Activated T-helper 2 cell treated with anti-CD3 and anti-CD28 coated beads, Interferon-gamma antibody, Interleukin-2, Interleukin-4, amounts not matched to agents 10 μg/mL and 5 μg/mL and 100 μg/mL, durations not matched to agents 14 hours and 24 hours and 36 hours (primary cell): ENCODE data around the gene SLC51B. TPM values are rescaled to one million over a fixed set of nuclear protein-coding genes. Genes with fewer than 3 reads are reported as not detected.
"Not testable (repeated sequence)": the region's sequence is repeated elsewhere in the genome, so short reads cannot be mapped to it uniquely, and the experiment has no call there.

Experiments used
- DNase-seq: peaks from one replicate; pipeline ENCODE4 v3.0.0; 2021; ENCODE audit warnings: low spot score
- H3K27ac Mint-ChIP-seq: one replicate; pipeline ENCODE4 v1.8.0; 2021; ENCODE audit warnings: mixed read lengths
- H3K27me3 Mint-ChIP-seq: one replicate; pipeline ENCODE4 v1.8.0; 2021; ENCODE audit warnings: low read depth, mixed read lengths
- H3K36me3 Mint-ChIP-seq: one replicate; pipeline ENCODE4 v1.8.0; 2021; ENCODE audit warnings: low read depth, mixed read lengths
- H3K4me1 Mint-ChIP-seq: one replicate; pipeline ENCODE4 v1.8.0; 2021; ENCODE audit warnings: low read depth, mixed read lengths
- H3K4me3 Mint-ChIP-seq: one replicate; pipeline ENCODE4 v1.8.0; 2021; ENCODE audit warnings: low read depth, mild to moderate bottlenecking, moderate library complexity, mixed read lengths
- H3K9me3 Mint-ChIP-seq: one replicate; pipeline ENCODE4 v1.8.0; 2021; ENCODE audit warnings: mixed read lengths
- intact Hi-C: fragments of 100-400 bp; cut with micrococcal nuclease; formaldehyde crosslinking; loops from one replicate; pipeline ENCODE4 v1.15.1; 2023
- total RNA-seq: library from RNA; stranded (reverse); gene quantifications from 2 replicates; pipeline ENCODE4 v1.2.3, GENCODE V29; 2022

The SLC51B gene
- not detected in 2 replicates for total RNA-seq

DNA sequence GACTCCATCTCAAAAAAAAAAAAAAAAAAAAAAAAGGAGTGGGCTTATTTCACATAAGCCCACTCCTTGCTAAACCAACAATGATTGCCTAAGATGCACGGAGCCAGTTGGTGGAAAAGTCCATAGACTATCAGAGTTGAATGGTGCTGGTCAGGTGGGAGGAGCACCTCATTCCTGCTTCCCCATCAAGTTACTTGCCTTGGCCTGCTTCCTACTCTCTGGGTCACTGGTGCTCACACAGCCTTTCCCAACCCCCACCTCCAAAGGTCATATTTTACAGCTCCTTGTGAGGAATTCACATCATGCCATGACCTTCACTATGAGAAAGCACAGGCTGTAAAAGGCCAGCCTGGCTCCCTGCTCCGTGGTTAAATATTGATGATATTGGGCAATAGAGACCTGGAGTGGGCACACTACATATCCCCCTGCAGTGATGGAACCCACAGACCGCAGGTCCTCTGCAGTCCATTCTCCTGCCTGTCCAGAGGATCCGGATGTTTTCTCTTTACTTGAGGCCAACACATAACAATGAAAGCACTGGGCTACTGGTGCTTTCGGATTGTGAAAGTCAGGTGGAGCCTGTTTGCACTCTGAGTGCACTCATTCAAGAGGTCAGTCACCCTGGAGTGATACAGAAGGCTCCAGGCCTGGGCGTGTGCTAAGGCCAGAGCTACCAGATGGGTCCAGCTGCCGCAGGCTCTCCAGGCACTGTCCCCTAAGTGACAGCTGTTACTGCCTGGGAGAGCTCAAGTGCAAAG, at the start of gene SLC51B:
SLC51B (plus strand) TSS at position 664 of the 758 bp plus-strand sequence. CDS start 4,618 bp downstream, outside the sequence.
- Mint-ChIP-seq H3K36me3 (no peaks in the 10 kb centered on the region), H3K9me3 (no peaks in the 10 kb centered on the region), H3K27me3 (peaks cover 8% of the 10 kb centered on the region), H3K4me3 (no peak within 1 kb of the TSS), H3K27ac (no peak within 1 kb of the TSS), H3K4me1 (peaks cover 9% of the 10 kb centered on the region)
- intact Hi-C loops: no loop called here
- DNase-seq: no peak

GRCh38 chr15:64997066-64997465, 48.1 kb upstream of the SLC51B start:
- H3K4me1 Mint-ChIP-seq: peaks cover 5% of the 10 kb centered on the region
- no peak overlapping the region for H3K4me3 Mint-ChIP-seq
- DNase-seq: no peak
- intact Hi-C loops: no loop called here
- H3K27ac Mint-ChIP-seq: no peak overlapping the region
- H3K9me3 Mint-ChIP-seq: no peaks in the 10 kb centered on the region
- H3K27me3 Mint-ChIP-seq: no peaks in the 10 kb centered on the region
- H3K36me3 Mint-ChIP-seq: no peaks in the 10 kb centered on the region

GRCh38 chr15:64997745-64998375, 47.3 kb upstream of the SLC51B start:
- intact Hi-C loops: no loop called here
- Mint-ChIP-seq H3K27me3 (no peaks in the 10 kb centered on the region), H3K36me3 (peaks cover under 1% of the 10 kb centered on the region), H3K4me1 (peaks cover 4% of the 10 kb centered on the region), H3K4me3 (no peak overlapping the region), H3K9me3 (no peaks in the 10 kb centered on the region), H3K27ac (no peak overlapping the region)
- DNase-seq: no peak

DNA sequence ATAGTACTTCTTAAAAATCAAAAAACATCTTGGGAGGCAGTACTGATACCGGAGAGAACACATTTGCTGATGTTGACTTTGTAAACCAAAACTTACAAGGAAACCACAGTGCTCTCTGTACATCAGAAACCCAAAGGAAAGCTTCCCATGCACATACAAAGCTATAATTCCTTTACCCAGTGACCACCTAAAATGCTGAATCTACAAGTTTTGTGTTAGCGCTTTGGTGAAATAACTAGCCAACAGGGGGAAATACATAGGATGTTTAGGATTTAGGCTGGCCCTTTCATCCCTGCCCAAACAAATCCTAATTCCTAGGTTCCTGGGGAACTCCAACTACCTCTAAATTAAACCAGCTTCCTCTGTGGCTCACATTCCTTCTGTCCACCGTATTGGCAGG, 40.2 kb upstream of the SLC51B start:
- Mint-ChIP-seq H3K36me3 (peaks cover 14% of the 10 kb centered on the region), H3K4me3 (no peak overlapping the region), H3K4me1 (no peaks in the 10 kb centered on the region), H3K27ac (no peak overlapping the region), H3K27me3 (no peaks in the 10 kb centered on the region), H3K9me3 (no peaks in the 10 kb centered on the region)
- intact Hi-C loops: no loop called here
- no peak for DNase-seq

- H3K4me3 Mint-ChIP-seq: no peak overlapping the region
- H3K36me3 Mint-ChIP-seq: peaks cover 31% of the 10 kb centered on the region
- H3K9me3 Mint-ChIP-seq: no peaks in the 10 kb centered on the region
- no peaks in the 10 kb centered on the region for H3K4me1 Mint-ChIP-seq
- DNase-seq: no peak
- H3K27me3 Mint-ChIP-seq: no peaks in the 10 kb centered on the region
- intact Hi-C loops: no loop called here
- no peak overlapping the region for H3K27ac Mint-ChIP-seq
These were observed 38.3 kb upstream of the SLC51B start for GRCh38 chr15:65006876-65007275.

DNA sequence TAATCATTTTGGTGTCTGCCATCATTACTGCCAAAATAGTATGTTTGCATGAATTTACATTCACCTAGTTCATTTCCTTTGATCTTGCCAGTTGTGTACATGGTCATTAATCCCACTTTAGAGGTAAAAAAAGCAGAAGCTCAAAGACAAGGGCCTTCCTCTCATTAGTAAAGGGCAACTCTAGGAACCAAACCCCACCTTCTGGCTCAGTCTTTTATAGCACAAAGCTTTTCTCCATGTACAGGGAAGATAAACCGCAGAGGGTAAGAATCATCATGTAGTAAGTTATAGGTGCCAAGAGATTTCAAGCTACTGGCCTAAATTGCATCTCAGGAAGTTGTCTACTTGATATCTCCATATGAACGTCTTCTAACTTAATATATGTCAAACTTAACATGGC, 36.2 kb upstream of the SLC51B start:
- no peak overlapping the region for H3K27ac Mint-ChIP-seq
- intact Hi-C loops: no loop called here

DNA sequence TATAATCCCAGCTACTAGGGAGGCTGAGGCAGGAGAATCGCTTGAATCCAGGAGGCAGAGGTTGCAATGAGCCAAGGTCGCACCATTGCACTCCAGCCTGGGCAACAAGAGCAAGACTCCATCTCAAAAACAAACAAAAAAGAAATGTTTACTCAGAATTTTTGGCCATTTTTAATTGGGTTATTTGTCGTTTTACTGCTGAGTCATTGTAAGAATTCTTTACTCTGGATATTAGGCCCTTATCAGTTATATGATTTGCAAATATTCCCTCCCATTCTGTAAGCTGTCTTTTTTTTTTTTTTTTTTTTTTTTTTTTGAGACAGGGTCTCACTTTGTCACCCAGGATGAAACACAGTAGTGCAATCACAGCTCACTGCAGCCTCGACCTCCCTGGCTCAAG, 34.0 kb upstream of the SLC51B start:
- H3K4me1 Mint-ChIP-seq, H3K4me3 Mint-ChIP-seq, H3K27me3 Mint-ChIP-seq, H3K27ac Mint-ChIP-seq, intact Hi-C loops, H3K9me3 Mint-ChIP-seq, DNase-seq: not testable (repeated sequence)
- peaks cover 57% of the 10 kb centered on the region for H3K36me3 Mint-ChIP-seq

More for the DNA sequence above, 36.2 kb upstream of the SLC51B start:
- Mint-ChIP-seq H3K27me3 (no peaks in the 10 kb centered on the region), H3K4me3 (no peak overlapping the region), H3K9me3 (peaks cover 5% of the 10 kb centered on the region), H3K36me3 (peaks cover 43% of the 10 kb centered on the region), H3K4me1 (no peaks in the 10 kb centered on the region)
- DNase-seq: no peak

DNA sequence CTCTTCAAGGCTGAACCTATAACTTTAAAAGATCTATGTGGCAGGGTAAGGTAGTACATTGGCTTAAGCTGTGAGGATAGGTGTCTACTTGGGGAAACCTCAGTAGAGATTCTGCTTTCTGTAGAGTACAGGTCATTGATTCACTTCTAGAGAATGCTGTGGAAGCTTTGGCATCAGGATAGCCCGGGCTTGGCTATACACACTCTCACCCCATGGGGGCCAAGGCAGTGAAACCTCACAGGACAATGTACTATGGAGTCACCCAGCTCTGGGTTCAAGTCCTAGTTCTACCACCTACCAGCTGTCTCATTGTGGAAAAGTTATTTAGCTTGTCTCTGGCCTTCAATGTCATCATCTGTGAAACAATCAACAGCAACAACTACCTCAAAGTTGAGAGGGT, 24.8 kb upstream of the SLC51B start:
- DNase-seq: no peak
- no peak overlapping the region for H3K27ac Mint-ChIP-seq
- intact Hi-C loops: no loop called here
- H3K27me3 Mint-ChIP-seq: no peaks in the 10 kb centered on the region
- H3K4me1 Mint-ChIP-seq: peaks cover 3% of the 10 kb centered on the region
- no peaks in the 10 kb centered on the region for H3K9me3 Mint-ChIP-seq
- no peak overlapping the region for H3K4me3 Mint-ChIP-seq
- peaks cover 53% of the 10 kb centered on the region for H3K36me3 Mint-ChIP-seq

DNA sequence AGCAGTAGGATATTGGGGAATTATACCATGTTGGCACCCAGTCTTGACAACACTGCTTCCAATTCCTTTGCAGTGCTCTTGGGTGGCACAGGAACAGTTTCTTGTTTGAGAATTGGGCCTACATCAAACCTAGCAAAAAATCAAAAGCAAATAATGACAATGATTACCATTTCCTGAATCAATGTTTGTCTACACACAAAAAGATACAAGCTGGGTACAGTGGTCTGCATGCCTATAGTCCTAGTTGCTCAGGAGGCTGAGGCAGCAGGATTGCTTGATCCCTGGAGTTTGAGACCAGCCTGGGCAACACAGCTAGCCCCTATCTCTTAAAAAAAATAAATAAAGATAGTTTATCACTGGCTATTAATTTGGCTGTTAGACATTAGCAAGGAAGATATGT, 23.7 kb upstream of the SLC51B start:
- H3K9me3 Mint-ChIP-seq: no peaks in the 10 kb centered on the region
- H3K4me1 Mint-ChIP-seq: peaks cover 3% of the 10 kb centered on the region
- intact Hi-C loops: no loop called here
- no peaks in the 10 kb centered on the region for H3K27me3 Mint-ChIP-seq
- no peak for DNase-seq
- no peak overlapping the region for H3K27ac Mint-ChIP-seq
- peaks cover 58% of the 10 kb centered on the region for H3K36me3 Mint-ChIP-seq
- no peak overlapping the region for H3K4me3 Mint-ChIP-seq

DNA sequence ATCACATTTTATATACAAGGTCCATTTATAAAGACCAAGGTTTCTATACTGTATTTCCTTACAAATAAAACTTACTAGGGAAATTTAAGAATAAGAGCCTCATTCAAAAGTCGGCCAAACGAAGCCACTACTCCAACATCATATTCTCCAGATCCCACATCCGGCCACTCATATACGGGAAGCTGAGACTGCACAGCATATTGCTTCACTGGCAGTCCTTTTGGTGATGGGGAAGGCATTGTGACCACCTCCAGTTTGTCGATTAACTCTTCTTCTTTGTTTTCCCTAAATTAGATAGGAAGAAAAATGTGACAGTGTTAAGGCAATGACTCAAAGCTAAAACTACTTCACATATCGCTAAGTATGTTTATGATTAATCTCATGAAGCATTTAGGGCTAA, 18.4 kb upstream of the SLC51B start:
- no peak overlapping the region for H3K4me3 Mint-ChIP-seq
- no peak for DNase-seq
- H3K27me3 Mint-ChIP-seq: peaks cover 8% of the 10 kb centered on the region
- peaks cover 10% of the 10 kb centered on the region for H3K4me1 Mint-ChIP-seq
- intact Hi-C loops: no loop called here
- peaks cover 32% of the 10 kb centered on the region for H3K36me3 Mint-ChIP-seq
- H3K27ac Mint-ChIP-seq: no peak overlapping the region
- no peaks in the 10 kb centered on the region for H3K9me3 Mint-ChIP-seq

DNA sequence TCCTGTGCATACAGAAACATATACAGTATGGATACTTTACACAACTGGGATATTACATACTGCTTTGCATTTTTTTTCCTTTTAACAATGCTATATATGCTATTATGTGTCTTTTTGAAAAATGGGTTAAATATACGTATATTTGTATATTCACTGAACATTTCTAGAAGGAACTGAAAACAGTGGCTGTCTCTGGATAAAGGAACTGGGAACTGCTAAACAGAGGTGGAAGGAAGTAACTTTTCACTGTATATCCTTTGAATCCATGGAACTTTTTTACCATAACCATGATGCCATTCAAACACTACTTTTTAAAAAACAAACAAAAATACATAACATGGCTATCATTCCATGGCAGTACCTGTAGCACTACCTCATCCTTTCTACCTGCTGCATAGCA, 17.6 kb upstream of the SLC51B start:
- intact Hi-C loops: no loop called here
- H3K4me1 Mint-ChIP-seq: peaks cover 13% of the 10 kb centered on the region
- no peak overlapping the region for H3K27ac Mint-ChIP-seq
- peak overlapping the region; percentile 99 for H3K4me3 Mint-ChIP-seq
- no peak for DNase-seq
- H3K36me3 Mint-ChIP-seq: peaks cover 32% of the 10 kb centered on the region
- peaks cover 14% of the 10 kb centered on the region for H3K27me3 Mint-ChIP-seq
- H3K9me3 Mint-ChIP-seq: no peaks in the 10 kb centered on the region

- Mint-ChIP-seq H3K36me3 (peaks cover 31% of the 10 kb centered on the region), H3K27ac (peak overlapping the region; percentile 91), H3K9me3 (no peaks in the 10 kb centered on the region), H3K4me1 (peaks cover 16% of the 10 kb centered on the region), H3K27me3 (peaks cover 14% of the 10 kb centered on the region), H3K4me3 (peak overlapping the region; percentile 99)
- DNase-seq: no peak
- intact Hi-C loops: no loop called here
These were observed 16.8 kb upstream of the SLC51B start for GRCh38 chr15:65028338-65028737.

GRCh38 chr15:65028921-65029735, 16.1 kb upstream of the SLC51B start, which contains the start of gene MTFMT:
MTFMT (minus strand) TSS chr15:65029639; CDS start chr15:65029613, 26 bp downstream.
- DNase-seq: peak; percentile 84
- Mint-ChIP-seq H3K27me3 (peaks cover 14% of the 10 kb centered on the region), H3K36me3 (peaks cover 25% of the 10 kb centered on the region), H3K4me3 (peak within 1 kb of the TSS; percentile 99), H3K4me1 (peaks cover 21% of the 10 kb centered on the region), H3K9me3 (no peaks in the 10 kb centered on the region), H3K27ac (peak within 1 kb of the TSS; percentile 91)
- intact Hi-C loops: no loop called here
